UCSD-AML1 (cell line): ENCODE data around the gene DACT3.

ENCODE experiments used
- DNase-seq: peaks from one replicate; lab custom pipeline; 2025; ENCODE audit not compliant: unreplicated experiment; lab: John Stamatoyannopoulos, UW

The DACT3 gene

DNA sequence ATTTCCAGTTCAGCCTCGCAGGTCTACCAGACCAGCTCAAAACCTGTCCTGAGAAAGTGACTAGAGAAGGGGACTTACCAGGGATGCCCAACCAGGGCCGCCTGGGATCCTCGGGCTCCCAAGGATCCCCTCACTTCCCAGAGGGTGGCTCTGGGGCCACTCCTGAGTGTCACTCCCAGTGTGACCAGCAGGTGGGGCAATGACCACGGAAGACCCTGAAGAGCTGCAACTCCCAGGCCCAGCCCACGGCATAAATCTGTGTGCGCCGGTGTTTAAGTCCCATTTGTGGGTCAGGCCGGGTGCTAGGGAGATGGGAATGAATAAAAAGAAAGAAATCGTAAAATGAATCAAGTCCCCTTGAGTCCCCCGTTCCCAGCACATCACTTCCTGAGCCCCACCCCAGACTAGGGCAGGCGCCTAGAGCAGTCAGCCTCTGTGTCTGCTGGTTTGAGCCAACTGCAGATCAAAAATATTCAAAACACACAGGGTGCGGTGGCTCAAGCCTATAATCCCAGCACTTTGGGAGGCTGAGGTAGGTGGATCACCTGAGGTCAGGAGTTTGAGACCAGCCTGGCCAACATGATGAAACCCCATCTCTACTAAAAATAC lies 46.8 kb downstream of the DACT3 start:
- DNase-seq: peak; percentile 81

DNA sequence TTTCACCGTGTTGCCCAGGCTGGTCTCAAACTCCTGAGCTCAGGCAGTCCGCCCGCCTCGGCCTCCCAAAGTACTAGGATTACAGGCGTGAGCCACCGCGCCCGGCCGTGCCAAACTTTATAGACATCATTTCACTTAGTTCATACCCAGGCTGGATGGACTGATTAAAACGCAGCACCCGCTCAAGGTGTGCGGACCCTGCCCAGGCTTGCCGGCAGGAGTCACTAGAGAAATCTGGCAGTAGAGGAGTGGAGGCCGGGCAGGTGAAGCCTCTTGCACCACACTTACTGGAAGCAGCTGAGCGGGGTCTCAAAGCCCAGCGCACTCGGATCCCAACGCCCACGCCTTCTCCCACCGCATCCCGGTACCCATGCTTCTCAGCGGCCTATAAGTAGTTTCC lies 47.5 kb downstream of the DACT3 start:
- DNase-seq: no peak

DNA sequence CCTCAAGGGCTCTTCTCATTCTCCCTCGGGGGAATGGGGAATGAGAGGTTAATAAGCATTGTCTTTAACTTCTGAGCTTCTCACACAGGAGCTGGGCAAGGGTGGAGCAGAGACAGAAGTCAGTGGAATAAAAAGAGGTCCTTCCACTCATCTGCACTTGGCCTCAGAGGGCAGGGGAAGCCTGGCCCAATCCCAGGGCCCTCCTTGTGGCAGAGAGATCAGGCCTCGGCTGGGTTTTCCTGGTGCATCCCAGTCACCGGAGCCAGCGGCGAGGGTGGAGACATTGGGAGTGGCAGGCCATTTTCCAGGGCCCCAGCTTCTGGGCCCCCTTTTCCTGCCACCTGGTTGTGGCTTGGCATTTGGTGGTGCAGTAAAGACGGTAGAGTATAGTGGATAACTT lies 49.2 kb downstream of the DACT3 start:
- DNase-seq: no peak

DNA sequence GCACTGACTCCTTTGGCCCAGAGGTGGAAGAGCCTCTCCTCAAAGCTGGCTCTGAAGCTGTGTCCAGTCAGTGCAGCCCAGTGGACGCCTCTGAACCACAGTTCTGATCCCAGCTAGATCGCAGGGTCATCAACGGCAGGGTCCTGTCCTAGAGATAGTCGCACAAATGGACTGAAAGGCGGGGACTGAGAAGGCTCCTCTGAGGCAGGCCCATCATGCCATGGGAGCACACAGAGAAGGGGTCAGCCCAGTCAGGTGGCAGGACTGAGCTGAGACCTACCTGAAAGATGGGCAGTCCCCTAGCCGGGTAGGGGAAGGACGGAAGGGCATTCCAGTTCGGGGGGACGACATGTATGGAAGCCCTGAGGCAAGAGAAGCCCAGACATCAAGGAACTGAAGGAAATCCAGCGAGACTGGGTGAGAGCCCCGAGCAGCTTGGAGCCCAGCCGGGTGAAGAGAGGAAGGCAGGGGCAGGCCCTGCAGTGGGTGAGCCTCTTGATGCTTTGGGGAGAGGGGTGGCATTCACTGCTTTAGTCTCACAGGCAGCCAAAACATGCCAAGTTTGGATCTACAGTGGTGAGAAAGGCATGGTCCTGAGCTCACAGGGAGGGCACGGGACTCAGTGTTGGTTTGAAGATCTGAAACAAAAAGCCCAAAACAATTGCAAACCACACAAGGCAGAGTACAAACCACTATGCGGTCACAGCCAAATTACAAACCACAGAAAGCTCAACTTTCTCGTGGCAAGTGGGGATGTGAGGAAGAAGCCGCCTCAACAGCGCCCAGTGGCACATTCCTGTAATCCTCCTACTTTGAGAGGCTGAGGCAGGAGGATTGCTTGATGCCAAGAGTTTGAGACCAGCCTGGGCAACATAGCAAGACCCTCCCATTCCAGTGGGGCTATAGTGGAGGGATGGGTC lies 49.9 kb downstream of the DACT3 start:
- peak; percentile 57 for DNase-seq

DNA sequence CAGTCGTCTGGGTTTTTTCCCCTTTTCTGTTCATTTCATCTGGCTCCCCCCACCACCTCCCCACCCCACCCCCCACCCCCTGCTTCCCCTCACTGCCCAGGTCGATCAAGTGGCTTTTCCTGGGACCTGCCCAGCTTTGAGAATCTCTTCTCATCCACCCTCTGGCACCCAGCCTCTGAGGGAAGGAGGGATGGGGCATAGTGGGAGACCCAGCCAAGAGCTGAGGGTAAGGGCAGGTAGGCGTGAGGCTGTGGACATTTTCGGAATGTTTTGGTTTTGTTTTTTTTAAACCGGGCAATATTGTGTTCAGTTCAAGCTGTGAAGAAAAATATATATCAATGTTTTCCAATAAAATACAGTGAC lies 50.6 kb downstream of the DACT3 start:
- no peak for DNase-seq

DNA sequence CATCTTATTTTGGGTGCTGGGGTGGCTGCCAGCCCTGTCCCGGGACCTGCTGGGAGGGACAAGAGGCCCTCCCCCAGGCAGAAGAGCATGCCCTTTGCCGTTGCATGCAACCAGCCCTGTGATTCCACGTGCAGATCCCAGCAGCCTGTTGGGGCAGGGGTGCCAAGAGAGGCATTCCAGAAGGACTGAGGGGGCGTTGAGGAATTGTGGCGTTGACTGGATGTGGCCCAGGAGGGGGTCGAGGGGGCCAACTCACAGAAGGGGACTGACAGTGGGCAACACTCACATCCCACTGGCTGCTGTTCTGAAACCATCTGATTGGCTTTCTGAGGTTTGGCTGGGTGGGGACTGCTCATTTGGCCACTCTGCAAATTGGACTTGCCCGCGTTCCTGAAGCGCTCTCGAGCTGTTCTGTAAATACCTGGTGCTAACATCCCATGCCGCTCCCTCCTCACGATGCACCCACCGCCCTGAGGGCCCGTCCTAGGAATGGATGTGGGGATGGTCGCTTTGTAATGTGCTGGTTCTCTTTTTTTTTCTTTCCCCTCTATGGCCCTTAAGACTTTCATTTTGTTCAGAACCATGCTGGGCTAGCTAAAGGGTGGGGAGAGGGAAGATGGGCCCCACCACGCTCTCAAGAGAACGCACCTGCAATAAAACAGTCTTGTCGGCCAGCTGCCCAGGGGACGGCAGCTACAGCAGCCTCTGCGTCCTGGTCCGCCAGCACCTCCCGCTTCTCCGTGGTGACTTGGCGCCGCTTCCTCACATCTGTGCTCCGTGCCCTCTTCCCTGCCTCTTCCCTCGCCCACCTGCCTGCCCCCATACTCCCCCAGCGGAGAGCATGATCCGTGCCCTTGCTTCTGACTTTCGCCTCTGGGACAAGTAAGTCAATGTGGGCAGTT lies 51.2 kb downstream of the DACT3 start:
- no peak for DNase-seq

DNA sequence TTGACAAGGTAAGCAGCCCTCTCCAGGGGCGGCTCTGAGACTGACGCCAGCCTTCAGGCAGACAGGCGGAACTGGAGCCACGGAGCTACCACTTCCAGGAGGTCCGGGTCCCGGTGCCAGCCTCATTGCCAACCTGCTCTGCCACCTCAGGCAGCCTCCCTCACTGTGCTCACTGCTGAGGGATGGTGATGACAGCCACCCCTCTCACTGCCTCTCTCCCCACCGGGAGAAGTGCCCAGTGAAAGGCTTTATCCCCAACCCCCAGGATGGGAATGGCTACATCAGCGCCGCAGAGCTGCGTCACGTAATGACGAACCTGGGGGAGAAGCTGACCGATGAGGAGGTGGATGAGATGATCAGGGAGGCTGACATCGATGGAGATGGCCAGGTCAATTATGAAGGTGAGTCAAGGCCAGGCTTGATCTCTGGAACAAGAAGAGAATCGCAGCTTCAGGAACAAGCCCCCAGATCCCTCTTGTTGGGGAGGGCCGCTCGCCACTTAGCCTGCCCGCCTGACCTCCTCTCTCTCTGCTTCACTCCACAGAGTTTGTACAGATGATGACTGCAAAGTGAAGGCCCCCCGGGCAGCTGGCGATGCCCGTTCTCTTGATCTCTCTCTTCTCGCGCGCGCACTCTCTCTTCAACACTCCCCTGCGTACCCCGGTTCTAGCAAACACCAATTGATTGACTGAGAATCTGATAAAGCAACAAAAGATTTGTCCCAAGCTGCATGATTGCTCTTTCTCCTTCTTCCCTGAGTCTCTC lies 52.2 kb downstream of the DACT3 start:
- no peak for DNase-seq

DNA sequence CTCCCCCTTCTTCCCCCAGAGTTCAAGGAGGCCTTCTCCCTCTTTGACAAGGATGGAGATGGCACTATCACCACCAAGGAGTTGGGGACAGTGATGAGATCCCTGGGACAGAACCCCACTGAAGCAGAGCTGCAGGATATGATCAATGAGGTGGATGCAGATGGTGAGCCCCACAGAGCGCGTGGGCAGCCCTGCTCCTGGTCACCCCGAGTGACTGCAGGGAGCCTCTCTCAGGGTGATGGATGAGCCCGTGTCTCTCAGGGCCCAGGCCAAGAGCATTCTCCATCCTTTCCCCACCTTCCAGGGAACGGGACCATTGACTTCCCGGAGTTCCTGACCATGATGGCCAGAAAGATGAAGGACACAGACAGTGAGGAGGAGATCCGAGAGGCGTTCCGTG lies 52.8 kb downstream of the DACT3 start:
- no peak for DNase-seq

DNA sequence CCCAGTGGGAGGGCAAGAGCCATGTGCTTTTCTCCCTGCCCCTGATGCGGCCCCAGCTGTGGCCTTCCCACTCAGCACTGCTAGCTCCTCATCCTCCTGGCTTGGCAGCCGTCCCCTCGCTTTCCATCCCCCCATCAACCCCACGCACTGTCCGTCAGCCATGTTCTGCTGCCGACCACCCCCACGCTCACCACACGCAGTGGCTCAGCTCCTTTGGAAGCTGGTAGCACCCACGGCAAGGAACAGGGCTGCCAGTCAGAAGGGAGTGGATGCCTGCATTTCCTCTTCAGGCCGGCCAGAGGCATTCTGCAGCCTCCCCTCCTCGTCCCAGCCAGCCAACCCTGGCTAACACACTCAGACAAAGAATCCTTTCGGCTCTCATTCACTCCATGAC lies 53.5 kb downstream of the DACT3 start:
- no peak for DNase-seq

DNA sequence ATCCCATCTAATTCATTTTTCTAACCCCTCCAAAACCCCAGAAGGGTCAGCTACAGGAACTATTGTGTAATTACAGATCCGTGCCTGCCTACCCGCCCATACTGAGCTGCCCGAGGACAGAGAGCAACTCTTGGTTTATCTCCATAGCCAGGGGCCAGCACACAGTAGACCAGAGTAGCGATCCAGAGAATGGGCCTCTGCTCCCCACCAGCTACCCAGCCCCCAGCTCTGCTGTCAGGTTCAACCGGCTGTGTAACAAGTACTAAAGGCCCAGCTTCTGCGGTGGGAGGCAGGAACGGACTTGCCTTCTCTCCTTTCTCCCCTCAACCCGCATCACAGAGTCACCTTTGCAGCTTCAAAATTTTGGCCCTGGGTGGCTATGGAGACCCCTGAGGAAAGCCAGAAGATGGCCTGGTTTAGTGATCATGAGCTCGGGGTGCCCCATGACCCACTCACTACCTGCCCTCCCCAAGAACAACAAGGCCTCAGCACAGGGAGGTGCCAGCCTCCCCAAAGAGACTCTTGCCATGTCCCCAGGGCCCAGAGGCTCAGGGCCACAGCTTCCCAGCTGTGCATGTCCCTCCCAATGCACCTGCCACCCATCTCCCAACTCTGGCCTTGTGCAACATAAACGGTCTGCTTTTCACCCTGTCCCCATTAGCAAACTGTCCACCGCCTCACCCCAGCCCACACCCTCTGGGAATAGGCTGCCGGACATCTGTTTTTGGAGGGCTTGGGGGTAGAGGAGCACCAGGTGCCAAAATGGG lies 54.1 kb downstream of the DACT3 start:
- no peak for DNase-seq

DNA sequence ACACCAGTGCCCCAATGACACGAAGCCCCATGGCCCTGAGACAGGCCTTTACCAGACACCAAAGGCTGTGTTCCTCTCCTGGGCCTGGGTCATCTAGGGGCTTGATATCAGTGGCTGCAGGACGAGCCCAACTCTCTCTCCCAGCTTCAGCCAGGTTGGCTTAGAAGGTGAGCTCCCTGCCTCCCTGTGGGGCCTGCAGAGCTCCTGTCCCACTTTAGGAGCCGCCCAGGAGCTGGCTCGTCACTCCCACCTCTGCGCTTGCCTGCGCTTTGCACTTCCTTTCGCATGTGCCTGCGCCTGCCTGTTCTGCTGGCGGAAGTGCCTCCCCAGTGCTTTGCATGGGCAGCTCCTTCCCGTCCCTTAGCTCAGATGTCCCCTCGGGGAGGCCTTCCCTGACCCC lies 55.0 kb downstream of the DACT3 start:
- DNase-seq: no peak

DNA sequence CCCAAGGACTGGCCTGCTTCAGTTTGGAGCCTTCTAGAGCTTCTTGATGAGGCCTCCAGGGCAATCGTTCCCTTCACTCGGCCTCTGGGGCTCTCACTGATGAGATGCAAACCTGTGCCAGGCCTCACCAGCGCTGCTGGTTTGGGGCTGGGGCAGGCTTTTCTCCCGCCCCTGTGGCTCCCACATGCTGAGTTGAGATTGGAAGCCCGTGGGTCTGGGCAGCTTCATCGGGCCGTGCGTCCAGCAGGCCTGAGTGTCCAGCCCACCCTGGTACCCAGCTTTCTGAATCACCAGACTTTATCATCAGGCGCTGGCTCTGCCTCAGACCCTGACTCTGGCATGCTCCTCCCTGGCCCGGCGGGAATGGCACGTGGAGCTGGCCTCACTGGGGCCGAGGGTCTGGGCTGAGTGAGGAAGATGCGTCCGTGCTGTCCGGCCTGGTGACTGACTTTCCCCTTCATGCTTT lies 55.6 kb downstream of the DACT3 start:
- DNase-seq: no peak

DNA sequence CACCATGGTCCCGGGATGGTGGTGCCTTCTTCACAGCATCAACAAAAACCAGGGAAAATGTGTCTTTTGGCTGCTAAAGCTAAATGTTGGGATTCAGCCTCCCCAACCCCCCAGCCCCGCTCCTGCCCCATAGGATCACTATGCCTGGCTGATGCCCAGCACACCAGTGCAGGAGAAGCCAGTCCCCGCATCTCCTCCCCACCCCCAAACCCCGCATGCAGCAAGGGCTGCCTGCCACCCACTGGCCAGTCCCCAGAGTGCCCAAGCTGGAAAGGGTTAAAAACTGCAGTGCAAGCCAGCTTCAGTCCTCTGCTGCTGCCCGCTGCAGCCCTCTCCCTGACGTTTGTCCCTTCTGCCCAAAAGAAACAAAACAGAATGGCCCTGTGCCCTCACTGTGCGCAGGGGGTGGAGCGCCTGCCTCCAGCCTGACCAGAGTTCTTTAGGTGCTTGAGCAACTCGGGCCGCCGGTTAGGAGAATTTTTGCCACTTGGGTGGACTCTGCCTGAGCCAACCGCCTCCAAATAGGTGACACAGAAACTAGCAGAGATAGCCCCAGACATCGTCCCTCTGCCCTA lies 56.1 kb downstream of the DACT3 start:
- DNase-seq: no peak

DNA sequence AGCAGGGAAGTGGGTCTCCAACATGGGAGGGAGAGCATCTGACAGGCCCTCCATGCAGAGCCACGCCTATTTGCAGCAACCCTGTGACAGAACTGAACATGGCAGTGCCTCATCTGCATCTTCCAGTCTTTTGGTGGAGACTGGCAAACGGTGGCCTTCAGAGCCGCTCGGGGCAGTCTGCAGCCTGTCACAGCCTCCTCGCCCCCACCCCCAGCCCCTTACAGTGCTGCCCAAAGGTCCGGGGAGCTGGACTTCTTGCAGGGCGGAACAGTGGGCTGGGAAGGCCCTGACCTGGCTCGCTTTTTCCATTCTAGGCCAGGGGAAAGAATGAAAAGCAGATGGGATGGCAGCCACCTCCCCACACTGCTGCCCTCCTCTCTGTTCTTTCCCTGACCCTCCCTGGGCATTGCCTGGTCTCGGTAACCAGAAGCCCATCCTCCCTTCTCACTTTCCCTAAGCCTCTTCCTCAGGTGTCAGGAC lies 57.2 kb downstream of the DACT3 start:
- DNase-seq: no peak

DNA sequence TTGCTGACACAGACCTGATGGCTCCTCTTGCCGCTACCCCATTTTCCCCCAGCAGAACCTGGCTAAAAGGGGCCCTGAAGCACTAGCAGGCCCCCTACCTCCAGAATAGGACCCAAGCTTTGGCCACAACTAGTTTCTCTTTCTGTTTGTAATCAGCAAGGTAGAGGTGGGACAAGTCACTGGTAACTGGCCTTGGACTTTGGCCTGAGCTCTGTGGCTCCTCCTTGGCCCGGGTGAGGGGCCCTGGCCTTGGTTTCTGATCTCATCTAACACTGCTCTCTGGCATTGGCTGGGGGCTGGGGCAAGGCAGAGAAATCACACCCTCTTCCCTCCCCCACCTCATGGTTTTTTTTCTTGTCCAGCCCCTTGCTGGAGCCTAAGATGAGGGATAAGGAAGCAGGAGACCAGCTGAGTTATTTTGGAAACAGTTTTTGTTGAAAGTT lies 57.8 kb downstream of the DACT3 start:
- DNase-seq: no peak

DNA sequence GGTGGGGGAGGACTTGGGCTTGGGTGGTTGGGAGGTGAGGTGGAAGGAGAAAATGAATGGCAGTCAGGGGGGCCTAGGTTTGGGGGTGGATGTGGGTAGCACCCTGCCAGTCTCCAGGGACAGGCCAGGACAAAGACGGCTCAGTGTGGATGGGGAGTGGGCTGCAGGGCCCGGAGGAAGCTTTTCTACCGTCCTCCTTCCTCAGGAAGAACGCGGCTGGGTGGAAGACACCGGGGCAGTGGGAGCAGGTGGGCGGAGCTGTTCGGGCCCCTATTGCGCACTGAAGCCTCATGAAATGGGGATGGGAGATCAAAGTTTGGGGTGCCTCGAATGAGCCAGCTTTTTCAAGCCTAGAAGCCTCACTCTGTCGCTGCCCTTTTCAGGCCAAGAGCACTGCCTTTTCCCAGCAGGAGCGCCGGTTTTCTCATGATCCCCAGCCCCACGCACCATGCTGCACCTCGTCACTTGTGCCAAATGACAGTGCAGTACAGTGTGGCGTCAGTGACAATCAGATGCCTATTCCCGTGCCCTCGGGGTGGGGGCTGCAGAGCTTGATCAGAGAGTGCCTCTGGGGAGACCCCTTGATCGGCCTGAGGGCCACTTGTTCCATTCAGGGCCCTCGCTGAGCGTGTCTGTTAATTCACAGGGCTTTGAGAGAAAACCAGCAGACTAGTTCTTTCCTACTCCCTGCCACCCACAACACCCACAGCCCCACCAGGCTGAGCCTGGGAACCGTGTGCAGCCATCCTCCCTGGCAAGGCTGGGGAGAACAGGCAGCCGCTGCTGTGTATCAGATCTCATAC lies 58.4 kb downstream of the DACT3 start:
- DNase-seq: no peak

DNA sequence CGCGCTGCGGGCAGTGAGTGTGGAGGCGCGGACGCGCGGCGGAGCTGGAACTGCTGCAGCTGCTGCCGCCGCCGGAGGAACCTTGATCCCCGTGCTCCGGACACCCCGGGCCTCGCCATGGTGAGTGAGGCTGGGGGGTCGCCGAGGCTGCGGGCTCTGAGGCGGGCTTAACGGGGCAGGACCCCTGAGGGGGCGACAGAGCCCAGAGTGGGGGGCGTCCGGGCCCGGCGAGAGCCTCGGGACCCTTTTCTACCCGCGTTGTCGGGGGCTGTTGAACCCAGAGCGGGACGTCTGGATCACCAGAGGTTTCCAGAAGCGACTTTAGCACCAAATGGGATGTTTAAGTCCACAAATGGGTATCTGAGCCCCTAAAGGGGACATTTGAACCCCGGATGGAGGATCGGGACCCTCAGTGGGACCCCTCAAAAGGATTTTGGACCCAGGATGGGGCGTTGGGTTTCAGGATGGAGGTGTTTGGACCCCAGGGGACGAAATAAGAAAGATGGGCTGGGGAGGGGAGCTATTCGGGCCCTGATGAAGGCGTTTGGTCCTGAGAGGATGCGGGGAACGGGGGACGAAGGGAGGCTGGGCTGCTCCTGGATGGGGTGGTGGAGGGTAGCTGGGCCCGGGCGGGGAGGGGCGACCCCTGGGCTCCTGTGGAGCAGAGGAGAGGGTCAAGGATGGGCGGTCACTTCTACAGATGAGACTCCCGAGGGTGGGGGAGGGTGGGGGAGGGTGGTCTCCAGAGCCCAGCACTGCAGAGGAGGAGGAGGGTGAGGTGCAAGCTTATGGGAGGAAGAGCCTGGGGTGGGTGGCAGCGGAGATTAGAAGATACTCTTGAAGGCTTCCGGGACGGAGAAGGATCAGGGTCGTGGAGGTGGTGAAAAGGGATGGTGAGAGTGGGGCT lies 59.4 kb downstream of the DACT3 start, which contains the start of gene CALM3:
Gene CALM3 (plus strand): TSS at position 13 of the 907 bp plus-strand sequence. CDS start 105 bp downstream, at position 118.
- DNase-seq: no peak
